ENCODE data around the gene SH3BGRL2.

- TF ChIP-seq CTCF (IDR thresholded peaks at IDR 0.05) (no peak), POLR2AphosphoS5 (IDR thresholded peaks at IDR 0.05) (no peak), POLR2A (IDR thresholded peaks at IDR 0.05) (no peak)
These were observed 604 bp downstream of the SH3BGRL2 start for GRCh38 chr6:79631693-79632172.

Data from prostate gland (tissue), 2 donors.